GM12878 (cell line): ENCODE measurements around the gene RIPOR3. TPM values are rescaled to one million over a fixed set of nuclear protein-coding genes. Genes with fewer than 3 reads are reported as not detected.

Experiments used
- ATAC-seq: fragments of 200-7000 bp; cut with Tn5 transposase; 3 replicates; pipeline ENCODE4 v1.9.1; 2020; ENCODE audit warnings: mild to moderate bottlenecking, moderate library complexity
- BruUV-seq: library from RNA; stranded (reverse); fragments of 400-500 nt; replicated peaks from 2 replicates; lab custom pipeline; 2021; lab: Mats Ljungman, UMichigan
- CTCF ChIA-PET: fragments of 300-600 bp; sonication (Branson Sonifier 250); formaldehyde crosslinking; extraction: SDS; loops from one replicate; lab custom pipeline; 2021; ENCODE audit warnings: inconsistent platforms; lab: Yijun Ruan, JAX
- POLR2A ChIA-PET: fragments of 350-600 bp; formaldehyde crosslinking; extraction: SDS; loops from one replicate; lab custom pipeline; 2021; ENCODE audit warnings: inconsistent platforms; lab: Charles Lee
- RAD21 ChIA-PET: fragments of 300-600 bp; sonication (Branson Sonifier 250); formaldehyde crosslinking; loops from one replicate; lab custom pipeline; 2023; ENCODE audit warnings: antibody characterized with exemption; ENCODE audit not compliant: unreplicated experiment; lab: Charles Lee
- SMC1A ChIA-PET: fragments of 300-600 bp; sonication (Branson Sonifier 250); formaldehyde crosslinking; loops from one replicate; lab custom pipeline; 2023; ENCODE audit not compliant: unreplicated experiment, uncharacterized antibody; lab: Charles Lee
- DNase-seq: peaks from one replicate; pipeline ENCODE4 v3.0.0-alpha.2; 2011; ENCODE audit warnings: low read depth, low spot score
- FAIRE-seq: peaks from 3 replicates; lab custom pipeline; 2011; peaks lifted over from hg19 to GRCh38; lab: Jason Lieb, UNC
- H2AFZ ChIP-seq: 2 replicates; pipeline ENCODE4 v1.6.0; 2011; ENCODE audit warnings: low read depth, low read length, control low read depth; ENCODE audit not compliant: control insufficient read depth
- H3K27ac ChIP-seq: 2 replicates; pipeline ENCODE4 v1.5.1; 2011; ENCODE audit warnings: control low read depth; ENCODE audit not compliant: control insufficient read depth, insufficient read depth
- H3K27me3 ChIP-seq, 2 experiments: replicated peaks in 1 of 2; 2 replicates each; pipeline versions ENCODE4 v1.6.0 to v1.6.1; 2011; ENCODE audit warnings: low read length in 1 of 2; ENCODE audit not compliant: control insufficient read depth in 2 of 2, insufficient read depth in 2 of 2
- H3K36me3 ChIP-seq, 2 experiments: 2 replicates each; pipeline ENCODE4 v1.5.1; 2011; ENCODE audit warnings: low read length in 1 of 2; ENCODE audit not compliant: control insufficient read depth in 2 of 2, insufficient read depth in 2 of 2
- H3K4me1 ChIP-seq: 2 replicates; pipeline ENCODE4 v1.6.1; 2011; ENCODE audit warnings: mild to moderate bottlenecking, low read length, moderate library complexity, mixed read lengths; ENCODE audit not compliant: control insufficient read depth, insufficient read depth
- H3K4me2 ChIP-seq: 2 replicates; pipeline ENCODE4 v1.6.0; 2011; ENCODE audit warnings: control low read depth; ENCODE audit not compliant: control insufficient read depth, insufficient read depth
- H3K4me3 ChIP-seq: fragments of 200-600 bp; sonication (generic); 2 replicates; pipeline ENCODE4 v1.5.1; 2016
- H3K79me2 ChIP-seq: 2 replicates; pipeline ENCODE4 v1.6.0; 2011; ENCODE audit warnings: low read length; ENCODE audit not compliant: control insufficient read depth, insufficient read depth
- H3K9ac ChIP-seq: 2 replicates; pipeline ENCODE4 v1.8.0; 2011; ENCODE audit warnings: low read length, control low read depth, mixed read lengths; ENCODE audit not compliant: control insufficient read depth, insufficient read depth
- H3K9me3 ChIP-seq: replicated peaks from 3 replicates; pipeline ENCODE4 v1.5.1; 2011; ENCODE audit warnings: mild to moderate bottlenecking, low read length; ENCODE audit not compliant: control insufficient read depth, insufficient read depth
- H4K20me1 ChIP-seq: 2 replicates; pipeline ENCODE4 v1.6.0; 2011; ENCODE audit not compliant: control insufficient read depth, insufficient read depth
- ETV6 ChIP-seq, 2 experiments: fragments of 450-650 bp in 1 of 2; IDR thresholded peaks in 1 of 2; conservative IDR thresholded peaks in 1 of 2; 2 replicates each; pipeline ENCODE4 v1.6.1; 2014; ENCODE audit warnings: antibody characterized with exemption in 1 of 2, borderline replicate concordance in 1 of 2, low read depth in 1 of 2, mild to moderate bottlenecking in 1 of 2, moderate library complexity in 1 of 2
- NFXL1 ChIP-seq: fragments of 450-650 bp; IDR thresholded peaks from 2 replicates; pipeline ENCODE4 v1.6.1; 2017; ENCODE audit warnings: antibody characterized with exemption, mild to moderate bottlenecking, borderline replicate concordance
- ZNF384 ChIP-seq: IDR thresholded peaks from 2 replicates; pipeline ENCODE4 v1.6.1; 2012; ENCODE audit warnings: low read depth, mild to moderate bottlenecking, low read length, improper control_type of control experiment, borderline replicate concordance
- WGBS: methylation state at CpG from one replicate; pipeline ENCODE4 v1.1.6; 2016; ENCODE audit warnings: low lambda C conversion rate; ENCODE audit not compliant: insufficient replicate concordance, insufficient coverage; ENCODE audit errors: missing lambda C conversion rate; 5-methylcytosine and 5-hydroxymethylcytosine counted together
- in situ Hi-C: fragments of 300-500 bp; cut with MboI; formaldehyde crosslinking; loops from 9 replicates; pipeline ENCODE4 v1.14.3; 2018; ENCODE audit warnings: mixed read lengths
- intact Hi-C: fragments of 100-400 bp; cut with micrococcal nuclease; formaldehyde crosslinking; loops from one replicate; pipeline ENCODE4 v1.14.2; 2022; ENCODE audit not compliant: unreplicated experiment
- polyA plus RNA-seq, 11 experiments: library from polyadenylated mRNA; depleted of rRNA in 4 of 11; unstranded in 6 of 11; stranded (reverse) in 5 of 11; fragments of >200 nt; fragmentation: Nextera tagmentation in 4 of 11; fragmentation: Illumina TruSeq in 1 of 11; extraction: Ambion mirVana in 4 of 11; extraction: Trizol in 1 of 11; gene quantifications; 1 replicate in 1 of 11; 2 replicates in 10 of 11; pipeline versions ENCODE4 v1.2.1 to v1.2.3, GENCODE V29; 2011 to 2016; ENCODE audit warnings: inconsistent platforms in 2 of 11, missing spikeins in 2 of 11, low read depth in 1 of 11
- total RNA-seq, 4 experiments: library from RNA; depleted of rRNA in 3 of 4; stranded (reverse); fragments of >200 nt in 3 of 4; fragmentation: Illumina TruSeq in 1 of 4; extraction: Trizol in 1 of 4; gene quantifications; 2 replicates each; pipeline versions ENCODE4 v1.2.1 to v1.2.3, GENCODE V29; 2013 to 2021
- TF ChIP-seq, protein P1 (sequence below): IDR thresholded peaks from 2 replicates; pipeline ENCODE4 v1.6.1; 2012; ENCODE audit warnings: low read length, inconsistent platforms

RIPOR3 gene
- total and polyA plus RNA-seq, 10 of the 15 experiments (the other 5 are each of a cell fraction or from before 2014, with no cell fraction given): 0.04 to 0.55 (median 0.12) TPM; not detected in 6

DNA sequence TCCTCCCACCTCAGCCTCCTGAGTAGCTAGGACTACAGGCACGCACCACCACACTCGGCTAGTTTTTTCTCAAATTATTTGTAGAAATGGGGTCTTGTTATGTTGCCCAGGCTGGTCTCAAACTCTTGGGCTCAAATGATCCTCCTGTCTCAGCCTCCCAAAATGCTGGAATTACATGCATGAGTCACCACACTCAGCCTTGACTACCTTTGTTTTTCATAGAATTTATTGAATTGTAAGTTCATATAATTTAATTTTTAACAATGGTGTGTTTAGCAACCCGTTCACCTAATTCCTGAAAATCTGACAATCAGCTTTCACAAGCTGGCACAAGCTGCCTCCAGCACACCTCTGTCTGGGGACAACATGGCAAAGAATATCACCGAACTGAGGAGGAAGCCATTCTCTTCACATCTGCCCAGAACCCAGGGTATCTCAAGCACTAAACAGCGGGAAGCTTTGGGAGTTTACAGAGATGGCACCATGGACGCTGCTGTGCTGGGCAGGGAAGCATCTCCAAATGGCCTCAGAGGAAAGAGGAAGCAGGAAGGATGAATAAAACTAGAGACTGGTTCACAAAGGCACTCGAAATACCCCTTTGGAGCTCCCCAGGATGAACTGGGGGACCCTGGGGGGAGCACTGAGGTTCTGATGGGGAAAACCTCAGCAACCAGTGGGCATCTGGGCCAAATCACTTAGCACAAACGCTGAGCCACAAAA is 2.9 kb downstream of the RIPOR3 start:
- Histone ChIP-seq H2AFZ (no peak overlapping the region), H3K4me2 (no peak overlapping the region), H3K79me2 (no peaks in the 10 kb centered on the region), H3K9me3 (no peaks in the 10 kb centered on the region), H3K4me1 (no peaks in the 10 kb centered on the region), H3K9ac (no peak overlapping the region), H3K27ac (no peak overlapping the region), H3K4me3 (no peak overlapping the region), H3K36me3 (no peaks in the 10 kb centered on the region), H3K27me3 (peaks cover 3 to 8% of the 10 kb centered on the region in 2 experiments; a peak in 3 of 4 replicates), H4K20me1 (no peaks in the 10 kb centered on the region)
- FAIRE-seq (no peak), DNase-seq (no peak), ATAC-seq (no peak)
- in situ Hi-C loops (no loop called here), intact Hi-C loops (no loop called here)
- ChIA-PET SMC1A (no interaction called here), POLR2A (no interaction called here), CTCF (no interaction called here), RAD21 (no interaction called here)
- no TSS peak for BruUV-seq
- peak; percentile 36; the same call in 1 of the 2 replicates for TF ChIP-seq NFXL1
- TF ChIP-seq, protein P1, sequence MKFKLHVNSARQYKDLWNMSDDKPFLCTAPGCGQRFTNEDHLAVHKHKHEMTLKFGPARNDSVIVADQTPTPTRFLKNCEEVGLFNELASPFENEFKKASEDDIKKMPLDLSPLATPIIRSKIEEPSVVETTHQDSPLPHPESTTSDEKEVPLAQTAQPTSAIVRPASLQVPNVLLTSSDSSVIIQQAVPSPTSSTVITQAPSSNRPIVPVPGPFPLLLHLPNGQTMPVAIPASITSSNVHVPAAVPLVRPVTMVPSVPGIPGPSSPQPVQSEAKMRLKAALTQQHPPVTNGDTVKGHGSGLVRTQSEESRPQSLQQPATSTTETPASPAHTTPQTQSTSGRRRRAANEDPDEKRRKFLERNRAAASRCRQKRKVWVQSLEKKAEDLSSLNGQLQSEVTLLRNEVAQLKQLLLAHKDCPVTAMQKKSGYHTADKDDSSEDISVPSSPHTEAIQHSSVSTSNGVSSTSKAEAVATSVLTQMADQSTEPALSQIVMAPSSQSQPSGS: no peak
- peak in 1 of 2 experiments; percentile 59; a peak in 1 of 4 replicates for TF ChIP-seq ETV6 (conservative IDR thresholded peaks at IDR 0.05 in 1 of 2, IDR thresholded peaks at IDR 0.05 in 1 of 2; ENCODE audit: borderline replicate concordance in 1 of 2, low read depth in 1 of 2)
- TF ChIP-seq ZNF384: no peak
- WGBS: 23% methylated on average over 8 of the region's 8 CpGs
